Mucosa of rectum (tissue), 2 donors: ENCODE results near the gene HAO2.
"Not testable (repeated sequence)": the region's sequence is repeated elsewhere in the genome, so short reads cannot be mapped to it uniquely, and the experiment has no call there.

Experiments
- H3K27ac ChIP-seq, 2 donors: one replicate each; pipeline ENCODE4 v1.7.0; 2013; ENCODE audit warnings: inconsistent platforms in 2 of 2, low read depth in 2 of 2, low read length in 2 of 2
- H3K27me3 ChIP-seq, 2 donors: one replicate each; pipeline ENCODE4 v1.7.0; 2013; ENCODE audit warnings: low read length in 2 of 2; ENCODE audit not compliant: control insufficient read depth in 2 of 2, insufficient read depth in 2 of 2
- H3K36me3 ChIP-seq, 2 donors: one replicate each; pipeline ENCODE4 v1.7.0; 2013; ENCODE audit warnings: low read length in 2 of 2; ENCODE audit not compliant: control insufficient read depth in 2 of 2, insufficient read depth in 2 of 2
- H3K4me1 ChIP-seq, 2 donors: one replicate each; pipeline ENCODE4 v1.7.0; 2013; ENCODE audit warnings: low read length in 2 of 2, mild to moderate bottlenecking in 1 of 2; ENCODE audit not compliant: control insufficient read depth in 2 of 2, insufficient read depth in 2 of 2
- H3K4me3 ChIP-seq, 2 donors: one replicate each; pipeline ENCODE4 v1.7.0; 2013; ENCODE audit warnings: low read length in 2 of 2
- H3K9ac ChIP-seq, 2 donors: one replicate each; pipeline ENCODE4 v1.7.0; 2013; ENCODE audit warnings: low read length in 2 of 2, low read depth in 1 of 2, mild to moderate bottlenecking in 1 of 2
- H3K9me3 ChIP-seq, 2 donors: one replicate each; pipeline ENCODE4 v1.7.0; 2013; ENCODE audit warnings: low read length in 2 of 2; ENCODE audit not compliant: control insufficient read depth in 2 of 2
- donor health status: healthy.
- donor health status: Normal muscosa, but diverticular disease.

HAO2 gene

GRCh38 chr1:119375366-119375765 lies 6.8 kb downstream of the HAO2 start:
- peaks cover 0 to 17% of the 10 kb centered on the region in 2 donors for H3K4me1 ChIP-seq
- no peaks in the 10 kb centered on the region for H3K9me3 ChIP-seq
- no peaks in the 10 kb centered on the region for H3K36me3 ChIP-seq
- H3K9ac ChIP-seq: no peak overlapping the region
- H3K27ac ChIP-seq: no peak overlapping the region
- H3K4me3 ChIP-seq: no peak overlapping the region
- no peaks in the 10 kb centered on the region for H3K27me3 ChIP-seq

GRCh38 chr1:119376594-119376993 lies 8.0 kb downstream of the HAO2 start:
- Histone ChIP-seq H3K9me3 (no peaks in the 10 kb centered on the region), H3K36me3 (no peaks in the 10 kb centered on the region), H3K27ac (no peak overlapping the region), H3K9ac (no peak overlapping the region), H3K4me3 (no peak overlapping the region), H3K27me3 (no peaks in the 10 kb centered on the region), H3K4me1 (peaks cover 0 to 17% of the 10 kb centered on the region in 2 donors)

DNA sequence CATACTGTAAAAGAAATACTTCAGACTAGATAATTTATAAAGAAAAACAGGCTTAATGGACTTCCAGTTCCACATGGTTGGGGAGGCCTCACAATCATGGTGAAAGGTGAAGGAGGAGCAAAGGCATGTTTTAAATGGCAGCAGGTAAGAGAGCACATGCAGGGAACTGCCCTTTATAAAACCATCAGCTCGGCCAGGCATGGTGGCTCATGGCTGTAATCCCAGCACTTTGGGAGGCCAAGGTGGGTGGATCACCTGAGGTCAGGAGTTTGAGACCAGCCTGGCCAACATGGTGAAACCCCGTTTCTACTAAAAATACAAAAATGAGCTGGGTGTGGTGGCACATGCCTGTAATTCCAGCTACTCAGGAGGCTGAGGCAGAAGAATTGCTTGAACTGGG lies 9.0 kb downstream of the HAO2 start:
- H3K4me1 ChIP-seq: peaks cover 0 to 17% of the 10 kb centered on the region in 2 donors
- H3K27ac ChIP-seq, H3K9ac ChIP-seq, H3K4me3 ChIP-seq, H3K9me3 ChIP-seq, H3K36me3 ChIP-seq, H3K27me3 ChIP-seq: not testable (repeated sequence)

DNA sequence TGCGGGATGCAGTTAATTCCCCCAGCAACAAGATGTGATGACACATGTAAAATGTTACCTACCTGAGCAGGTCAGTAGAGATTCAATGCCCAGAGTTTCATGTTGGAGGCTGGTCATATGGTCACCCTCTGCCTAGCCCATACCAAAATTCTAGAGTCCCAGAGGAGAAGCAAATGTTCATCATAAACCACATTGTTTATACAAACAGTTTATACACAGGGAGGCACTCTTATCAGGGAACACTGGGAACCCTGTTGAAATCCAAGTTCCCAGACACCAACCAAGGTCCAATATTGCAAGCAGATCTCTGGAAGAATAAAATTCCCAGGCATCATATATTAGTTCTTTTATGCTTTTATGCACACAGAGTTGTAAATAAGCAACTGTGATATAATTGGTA lies 10.5 kb downstream of the HAO2 start:
- H3K4me3 ChIP-seq: no peak overlapping the region
- no peaks in the 10 kb centered on the region for H3K36me3 ChIP-seq
- H3K4me1 ChIP-seq: peaks cover 0 to 3% of the 10 kb centered on the region in 2 donors
- no peaks in the 10 kb centered on the region for H3K9me3 ChIP-seq
- no peaks in the 10 kb centered on the region for H3K27me3 ChIP-seq
- H3K9ac ChIP-seq: no peak overlapping the region
- no peak overlapping the region for H3K27ac ChIP-seq

GRCh38 chr1:119380304-119380703 lies 11.7 kb downstream of the HAO2 start:
- Histone ChIP-seq H3K9ac (no peak overlapping the region), H3K4me1 (no peaks in the 10 kb centered on the region), H3K4me3 (no peak overlapping the region), H3K27me3 (no peaks in the 10 kb centered on the region), H3K27ac (no peak overlapping the region), H3K9me3 (no peaks in the 10 kb centered on the region), H3K36me3 (no peaks in the 10 kb centered on the region)

GRCh38 chr1:119380983-119381662 lies 12.5 kb downstream of the HAO2 start:
- Histone ChIP-seq H3K4me3 (no peak overlapping the region), H3K4me1 (no peaks in the 10 kb centered on the region), H3K27ac (no peak overlapping the region), H3K9me3 (no peaks in the 10 kb centered on the region), H3K36me3 (no peaks in the 10 kb centered on the region), H3K27me3 (no peaks in the 10 kb centered on the region), H3K9ac (no peak overlapping the region)

DNA sequence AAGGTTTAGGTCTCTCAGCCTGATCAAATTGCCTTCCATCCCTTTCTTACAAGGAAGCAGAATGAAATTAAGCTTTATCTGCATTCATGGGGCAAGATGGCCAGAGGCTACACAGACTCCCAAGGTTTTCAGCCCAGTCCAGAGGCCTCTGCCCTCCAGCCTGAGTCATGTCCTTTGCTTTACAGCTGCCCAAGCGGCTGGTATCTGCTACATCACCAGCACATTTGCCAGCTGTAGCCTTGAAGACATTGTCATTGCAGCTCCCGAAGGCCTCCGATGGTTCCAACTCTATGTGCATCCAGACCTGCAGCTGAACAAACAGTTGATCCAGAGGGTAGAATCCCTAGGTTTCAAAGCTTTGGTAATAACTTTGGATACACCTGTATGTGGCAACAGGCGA lies 16.0 kb downstream of the HAO2 start:
- no peak overlapping the region for H3K4me3 ChIP-seq
- no peaks in the 10 kb centered on the region for H3K36me3 ChIP-seq
- H3K9ac ChIP-seq: no peak overlapping the region
- no peaks in the 10 kb centered on the region for H3K9me3 ChIP-seq
- no peaks in the 10 kb centered on the region for H3K27me3 ChIP-seq
- H3K27ac ChIP-seq: no peak overlapping the region
- no peaks in the 10 kb centered on the region for H3K4me1 ChIP-seq

GRCh38 chr1:119385650-119386049 lies 17.1 kb downstream of the HAO2 start:
- H3K9ac ChIP-seq: no peak overlapping the region
- H3K4me3 ChIP-seq: no peak overlapping the region
- no peaks in the 10 kb centered on the region for H3K9me3 ChIP-seq
- H3K27me3 ChIP-seq: no peaks in the 10 kb centered on the region
- no peaks in the 10 kb centered on the region for H3K4me1 ChIP-seq
- H3K27ac ChIP-seq: no peak overlapping the region
- no peaks in the 10 kb centered on the region for H3K36me3 ChIP-seq

- peaks cover 0 to 7% of the 10 kb centered on the region in 2 donors for H3K4me1 ChIP-seq
- H3K4me3 ChIP-seq: no peak overlapping the region
- H3K36me3 ChIP-seq: no peaks in the 10 kb centered on the region
- no peak overlapping the region for H3K9ac ChIP-seq
- H3K27me3 ChIP-seq: no peaks in the 10 kb centered on the region
- H3K27ac ChIP-seq: no peak overlapping the region
- H3K9me3 ChIP-seq: no peaks in the 10 kb centered on the region
Observed at GRCh38 chr1:119387858-119388257, 19.3 kb downstream of the HAO2 start.

- no peaks in the 10 kb centered on the region for H3K27me3 ChIP-seq
Observed at GRCh38 chr1:119388450-119388849, 19.9 kb downstream of the HAO2 start.

DNA sequence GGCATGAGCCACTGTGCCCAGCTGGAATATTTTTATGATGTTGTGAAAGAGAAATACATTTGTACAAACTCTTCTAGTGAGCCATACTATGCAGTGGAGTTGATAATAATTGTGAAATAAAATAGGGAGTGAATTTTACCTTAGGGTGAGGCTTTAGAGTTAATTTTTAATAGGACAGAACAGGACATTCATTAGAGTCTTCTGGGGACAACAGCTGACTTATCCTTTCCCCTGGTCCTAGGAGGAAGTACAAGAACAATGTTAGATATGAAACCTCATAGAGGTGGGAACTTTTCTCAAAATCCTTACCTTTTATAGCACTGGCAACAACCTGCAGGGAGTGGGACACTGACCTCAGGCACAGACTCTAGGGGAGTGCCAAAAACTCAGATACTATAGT lies 21.9 kb downstream of the HAO2 start:
- Histone ChIP-seq H3K27me3 (no peaks in the 10 kb centered on the region), H3K27ac (peak overlapping the region; percentile 48 to 49), H3K9ac (no peak overlapping the region), H3K9me3 (no peaks in the 10 kb centered on the region), H3K4me1 (peaks cover 6 to 14% of the 10 kb centered on the region in 2 donors), H3K36me3 (no peaks in the 10 kb centered on the region), H3K4me3 (no peak overlapping the region)

More at GRCh38 chr1:119388450-119388849, 19.9 kb downstream of the HAO2 start:
- Histone ChIP-seq H3K4me3 (no peak overlapping the region), H3K27ac (no peak overlapping the region), H3K36me3 (no peaks in the 10 kb centered on the region), H3K9me3 (no peaks in the 10 kb centered on the region), H3K4me1 (peaks cover 2 to 9% of the 10 kb centered on the region in 2 donors), H3K9ac (no peak overlapping the region)
